HG02798 (cell line): ENCODE measurements around the gene CIDEC.

Experiments
- ATAC-seq: cut with Tn5 transposase; IDR thresholded peaks from one replicate; pipeline ENCODE4 v1.9.1; 2021; ENCODE audit warnings: mild to moderate bottlenecking; ENCODE audit not compliant: unreplicated experiment, poor library complexity

Gene CIDEC, protein sequence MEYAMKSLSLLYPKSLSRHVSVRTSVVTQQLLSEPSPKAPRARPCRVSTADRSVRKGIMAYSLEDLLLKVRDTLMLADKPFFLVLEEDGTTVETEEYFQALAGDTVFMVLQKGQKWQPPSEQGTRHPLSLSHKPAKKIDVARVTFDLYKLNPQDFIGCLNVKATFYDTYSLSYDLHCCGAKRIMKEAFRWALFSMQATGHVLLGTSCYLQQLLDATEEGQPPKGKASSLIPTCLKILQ

DNA sequence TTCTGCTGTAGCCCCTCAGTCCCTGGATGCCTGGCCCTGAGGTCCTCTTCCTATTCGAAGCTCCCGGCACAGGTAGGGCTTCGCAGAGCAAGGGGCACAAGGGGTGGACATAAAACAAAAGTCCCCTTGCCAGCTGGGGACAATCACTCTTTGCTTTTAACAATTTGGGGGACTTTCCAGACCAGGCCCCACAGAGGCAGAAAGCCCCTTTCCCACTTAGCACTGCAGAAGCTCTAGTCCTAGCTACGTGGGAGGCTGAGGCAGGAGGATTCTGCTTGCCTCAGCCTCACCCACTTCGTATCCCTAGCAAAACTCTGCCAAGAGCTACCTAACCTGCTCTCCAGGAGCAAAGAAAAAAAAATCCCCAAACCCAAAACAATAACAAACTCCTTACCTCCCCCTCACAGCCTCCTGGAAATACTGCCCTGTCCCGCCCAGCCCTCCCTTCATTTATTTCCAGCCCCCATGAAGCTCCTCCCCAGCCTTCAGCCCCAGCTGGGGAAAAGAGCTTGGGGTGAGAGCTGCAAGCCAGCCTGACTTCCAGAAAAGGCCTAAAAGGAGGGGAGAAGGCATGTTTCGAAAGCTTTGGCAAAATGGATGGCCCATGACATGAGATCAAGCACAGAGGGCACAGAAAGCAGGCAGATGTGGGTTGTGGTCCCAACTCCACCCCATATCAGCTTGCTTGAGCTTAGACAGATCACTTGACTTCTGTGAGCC is at the start of gene CIDEC:
CIDEC (minus strand) TSS at position 424 of the 720 bp plus-strand sequence. CDS start 1,767 bp downstream, outside the sequence.
- ATAC-seq, result no peak

DNA sequence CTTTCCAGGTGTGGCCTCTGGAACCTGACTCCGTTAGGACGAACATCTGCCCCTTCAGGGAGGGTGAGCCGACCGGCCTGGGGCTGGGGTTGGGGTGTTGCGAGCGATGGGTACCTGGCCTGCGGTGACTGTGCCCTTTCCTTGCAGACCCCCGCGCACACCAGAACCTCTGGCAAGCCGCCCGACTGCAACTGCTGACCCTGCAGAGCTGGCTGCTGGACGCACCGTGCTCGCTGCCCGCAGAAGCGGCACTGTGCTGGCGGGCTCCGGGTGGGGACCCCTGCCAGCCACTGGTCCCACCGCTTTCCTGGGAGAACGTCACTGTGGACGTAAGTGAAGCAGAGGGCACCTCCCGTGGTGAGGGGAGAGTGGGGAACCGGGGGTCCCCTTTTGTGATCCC is 48.1 kb upstream of the CIDEC start:
- ATAC-seq, result no peak

DNA sequence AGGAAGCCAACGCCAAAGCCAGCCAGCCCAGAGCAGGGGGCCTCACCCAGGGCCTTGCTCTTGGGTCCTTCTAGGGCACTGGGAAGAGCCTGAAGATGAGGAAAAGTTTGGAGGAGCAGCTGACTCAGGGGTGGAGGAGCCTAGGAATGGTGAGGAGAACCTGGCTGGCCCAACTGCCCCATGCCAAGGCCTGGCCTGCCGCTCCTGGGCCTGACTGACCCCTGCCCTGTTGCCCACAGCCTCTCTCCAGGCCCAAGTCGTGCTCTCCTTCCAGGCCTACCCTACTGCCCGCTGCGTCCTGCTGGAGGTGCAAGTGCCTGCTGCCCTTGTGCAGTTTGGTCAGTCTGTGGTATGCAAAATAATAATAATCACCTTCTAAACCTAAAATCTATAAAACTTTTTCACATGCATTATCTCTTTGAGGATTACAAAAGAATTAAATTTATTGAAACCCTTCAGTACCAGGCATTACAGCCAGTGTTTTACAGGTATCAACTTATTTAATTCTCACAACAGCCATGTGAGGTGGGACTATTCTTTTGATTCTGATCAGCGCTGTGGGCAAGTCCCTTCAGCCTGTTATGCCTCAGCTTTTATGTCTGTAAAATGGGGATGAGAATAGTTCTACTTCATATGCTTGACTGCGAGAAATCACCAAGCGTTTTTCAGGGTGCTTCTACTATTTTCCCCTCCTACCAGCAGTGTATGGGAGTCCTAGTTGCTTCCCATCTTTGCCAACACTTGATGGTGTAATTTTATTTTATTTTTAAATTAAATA is 38.4 kb upstream of the CIDEC start:
- no peak for ATAC-seq

DNA sequence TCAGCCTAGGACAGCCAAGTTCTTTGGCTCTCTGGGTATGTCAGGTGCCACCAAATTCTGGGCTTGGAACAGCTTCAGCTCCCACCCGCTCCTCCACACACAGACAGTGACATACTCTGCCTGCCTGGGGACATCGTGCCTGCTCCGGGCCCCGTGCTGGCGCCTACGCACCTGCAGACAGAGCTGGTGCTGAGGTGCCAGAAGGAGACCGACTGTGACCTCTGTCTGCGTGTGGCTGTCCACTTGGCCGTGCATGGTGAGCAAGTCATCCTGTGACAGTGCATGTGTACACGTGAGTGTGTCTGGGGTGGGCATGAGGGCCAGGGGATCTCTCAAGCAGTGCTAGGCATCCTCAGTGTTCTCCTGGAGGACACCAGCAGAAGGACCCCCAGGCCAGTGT is 37.8 kb upstream of the CIDEC start:
- no peak for ATAC-seq

DNA sequence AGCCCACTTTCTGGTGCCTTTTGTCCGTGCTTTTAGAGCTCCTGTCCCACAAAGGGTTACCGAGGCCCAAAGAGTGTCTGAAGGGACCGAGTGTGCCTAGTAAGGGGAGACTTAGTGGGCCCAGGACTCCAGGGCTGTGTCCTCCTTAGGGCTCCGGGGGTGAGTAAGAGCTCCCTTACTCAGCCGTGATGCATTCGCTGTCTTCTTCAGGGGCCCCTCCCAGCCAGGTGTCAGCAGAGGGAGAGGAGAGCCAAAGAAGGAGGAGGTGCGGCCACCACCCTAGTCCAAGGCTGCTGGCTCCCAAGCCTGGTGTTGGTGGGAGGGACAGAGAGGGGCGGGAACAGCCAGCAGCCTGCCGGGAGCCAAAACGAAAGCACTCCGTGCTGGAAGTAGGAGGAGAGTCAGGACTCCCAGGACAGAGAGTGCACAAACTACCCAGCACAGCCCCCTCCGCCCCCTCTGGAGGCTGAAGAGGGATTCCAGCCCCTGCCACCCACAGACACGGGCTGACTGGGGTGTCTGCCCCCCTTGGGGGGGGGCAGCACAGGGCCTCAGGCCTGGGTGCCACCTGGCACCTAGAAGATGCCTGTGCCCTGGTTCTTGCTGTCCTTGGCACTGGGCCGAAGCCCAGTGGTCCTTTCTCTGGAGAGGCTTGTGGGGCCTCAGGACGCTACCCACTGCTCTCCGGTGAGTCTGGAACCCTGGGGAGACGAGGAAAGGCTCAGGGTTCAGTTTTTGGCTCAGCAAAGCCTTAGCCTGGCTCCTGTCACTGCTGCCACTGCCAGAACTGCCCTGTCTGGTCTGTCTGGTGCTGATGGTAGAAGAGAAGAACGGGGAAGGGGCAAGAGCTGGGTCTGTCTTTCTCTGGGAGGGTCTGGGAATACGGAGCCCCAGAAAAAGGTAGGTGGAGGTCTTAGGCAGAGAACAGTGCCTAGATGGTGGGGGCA is 37.0 kb upstream of the CIDEC start, which contains the start of gene IL17RC:
IL17RC (plus strand) TSS at position 365 of the 947 bp plus-strand sequence; CDS start at position 583, 218 bp downstream.
- no peak for ATAC-seq

DNA sequence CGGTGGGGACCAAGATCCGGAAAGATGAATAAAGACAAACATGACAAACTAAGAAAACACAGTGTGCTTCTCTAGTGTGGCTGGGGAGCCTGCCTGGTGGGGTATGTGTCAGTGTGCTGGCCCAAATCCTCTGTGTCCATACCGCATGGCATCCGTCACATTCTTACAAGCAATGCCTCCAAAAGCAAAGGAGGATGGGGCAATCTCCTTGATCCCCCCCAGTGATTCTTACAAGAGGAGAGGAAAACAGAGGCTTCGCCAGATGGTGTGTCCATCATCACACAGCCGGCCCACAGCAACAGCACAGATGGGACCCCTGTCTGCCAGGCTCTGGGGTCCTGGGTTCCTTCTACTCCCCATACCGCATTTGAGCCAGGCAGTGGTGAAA is 36.3 kb upstream of the CIDEC start:
- ATAC-seq, result no peak

DNA sequence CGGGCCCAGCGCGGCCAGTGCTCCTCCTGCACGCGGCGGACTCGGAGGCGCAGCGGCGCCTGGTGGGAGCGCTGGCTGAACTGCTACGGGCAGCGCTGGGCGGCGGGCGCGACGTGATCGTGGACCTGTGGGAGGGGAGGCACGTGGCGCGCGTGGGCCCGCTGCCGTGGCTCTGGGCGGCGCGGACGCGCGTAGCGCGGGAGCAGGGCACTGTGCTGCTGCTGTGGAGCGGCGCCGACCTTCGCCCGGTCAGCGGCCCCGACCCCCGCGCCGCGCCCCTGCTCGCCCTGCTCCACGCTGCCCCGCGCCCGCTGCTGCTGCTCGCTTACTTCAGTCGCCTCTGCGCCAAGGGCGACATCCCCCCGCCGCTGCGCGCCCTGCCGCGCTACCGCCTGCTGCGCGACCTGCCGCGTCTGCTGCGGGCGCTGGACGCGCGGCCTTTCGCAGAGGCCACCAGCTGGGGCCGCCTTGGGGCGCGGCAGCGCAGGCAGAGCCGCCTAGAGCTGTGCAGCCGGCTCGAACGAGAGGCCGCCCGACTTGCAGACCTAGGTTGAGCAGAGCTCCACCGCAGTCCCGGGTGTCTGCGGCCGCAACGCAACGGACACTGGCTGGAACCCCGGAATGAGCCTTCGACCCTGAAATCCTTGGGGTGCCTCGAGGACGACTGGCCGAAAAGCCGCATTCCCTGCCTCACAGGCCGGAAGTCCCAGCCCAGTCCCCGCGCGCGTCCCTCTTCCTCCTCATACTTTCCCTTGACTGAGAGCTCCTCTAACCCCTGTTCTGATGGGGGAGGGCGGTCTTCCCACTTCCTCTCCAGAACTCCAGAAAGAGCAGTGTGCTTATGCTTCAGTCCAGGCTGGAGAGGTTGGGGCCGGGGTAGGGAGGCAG is 35.4 kb upstream of the CIDEC start:
- ATAC-seq, result peak; percentile 41

DNA sequence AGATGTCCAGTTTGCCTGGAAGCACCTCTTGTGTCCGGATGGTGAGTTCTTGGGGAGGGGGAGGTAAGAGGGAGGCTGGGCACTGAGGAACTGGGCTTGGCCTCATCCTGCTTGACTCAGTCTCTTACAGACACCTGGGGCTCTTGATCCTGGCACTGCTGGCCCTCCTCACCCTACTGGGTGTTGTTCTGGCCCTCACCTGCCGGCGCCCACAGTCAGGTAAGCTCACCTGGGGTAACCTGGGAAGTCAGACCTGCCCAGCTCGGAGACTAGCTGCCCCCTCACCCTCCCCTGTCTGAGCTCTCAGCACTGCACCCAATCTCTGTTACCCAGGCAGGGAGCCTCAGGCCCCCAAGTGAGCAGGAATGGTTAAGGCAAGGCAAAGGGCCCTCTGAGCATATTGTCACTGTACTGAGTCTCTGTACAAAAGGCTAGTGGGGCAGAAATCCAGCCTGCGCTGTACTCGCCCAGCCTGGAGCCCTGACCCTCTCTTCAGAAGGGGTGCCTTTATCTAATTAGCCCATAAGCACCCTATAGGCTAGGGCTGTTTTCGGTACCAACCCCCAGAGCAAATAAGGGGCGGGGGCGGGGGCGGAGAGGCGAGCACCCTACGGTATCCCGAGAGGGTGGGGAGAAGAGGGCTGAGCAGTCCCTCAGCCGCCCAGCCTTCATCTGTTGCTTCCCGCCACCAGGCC is 34.7 kb upstream of the CIDEC start:
- ATAC-seq, result no peak

DNA sequence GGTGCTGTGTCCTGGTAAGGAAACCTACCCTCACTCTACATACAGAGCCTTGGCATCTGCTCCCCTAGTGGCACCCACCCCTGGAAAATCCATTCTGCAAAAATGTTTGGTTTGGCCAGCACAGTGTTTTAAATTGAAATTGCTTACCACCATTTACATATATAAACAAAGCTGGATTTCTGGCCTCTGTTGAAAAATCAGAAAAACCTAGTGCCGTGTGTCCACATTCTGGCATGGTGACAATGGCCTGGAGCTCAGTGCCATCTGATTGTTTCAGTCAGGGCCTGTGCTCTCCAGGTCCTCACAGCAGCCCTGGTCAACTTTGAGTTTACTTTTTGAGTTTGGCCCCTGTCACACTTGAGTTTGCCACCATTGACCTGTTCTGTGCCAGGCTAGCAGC is 34.0 kb upstream of the CIDEC start:
- ATAC-seq, result no peak

DNA sequence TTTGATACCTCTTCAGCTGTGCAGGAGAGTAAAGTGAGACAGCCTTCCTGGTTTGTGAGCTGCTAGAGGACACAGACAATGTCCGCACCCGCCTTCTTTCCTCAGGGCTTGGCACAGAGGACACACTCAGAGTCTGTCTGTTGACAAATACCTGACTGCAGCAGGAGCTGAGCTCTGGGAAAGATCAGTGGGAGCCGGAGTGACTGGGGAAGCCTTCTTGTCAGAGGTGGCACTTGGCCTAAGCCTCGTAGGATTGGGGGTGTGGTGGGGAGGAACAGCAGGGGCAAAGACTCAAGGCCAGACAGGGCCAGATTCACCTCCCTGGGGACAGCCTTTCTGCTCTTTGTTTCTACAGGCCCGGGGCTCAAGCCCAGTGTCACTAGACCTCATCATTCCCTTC is 33.5 kb upstream of the CIDEC start:
- no peak for ATAC-seq

DNA sequence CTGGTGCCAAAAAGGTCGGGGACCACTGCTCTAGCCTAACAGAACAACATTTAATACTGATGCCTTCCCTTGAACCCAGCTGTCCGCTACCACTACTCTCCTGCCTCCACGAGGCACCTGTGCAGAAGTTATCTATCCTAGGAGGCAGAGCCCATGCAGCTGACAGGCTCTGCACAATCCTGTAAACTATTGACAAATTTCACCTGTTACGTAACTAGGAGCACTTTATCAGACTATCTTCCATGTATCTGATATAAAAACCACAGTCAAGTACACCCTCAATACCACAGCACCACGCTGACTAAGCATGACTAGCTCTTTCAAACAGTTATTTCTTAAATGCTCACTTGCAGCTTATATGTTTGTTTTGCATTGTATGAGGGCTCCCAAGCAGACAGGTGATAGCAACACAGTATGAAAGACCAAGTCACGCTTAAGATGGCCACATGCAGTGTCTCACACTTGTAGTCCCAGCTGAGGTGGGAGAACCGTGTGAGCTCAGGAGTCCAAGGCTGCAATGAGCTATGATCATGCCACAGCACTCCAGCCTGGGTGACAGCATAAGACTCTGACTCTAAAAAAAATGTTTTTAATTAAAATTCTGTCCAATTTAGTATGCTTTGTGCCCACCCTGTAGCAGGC is 32.4 kb upstream of the CIDEC start:
- ATAC-seq, result no peak

DNA sequence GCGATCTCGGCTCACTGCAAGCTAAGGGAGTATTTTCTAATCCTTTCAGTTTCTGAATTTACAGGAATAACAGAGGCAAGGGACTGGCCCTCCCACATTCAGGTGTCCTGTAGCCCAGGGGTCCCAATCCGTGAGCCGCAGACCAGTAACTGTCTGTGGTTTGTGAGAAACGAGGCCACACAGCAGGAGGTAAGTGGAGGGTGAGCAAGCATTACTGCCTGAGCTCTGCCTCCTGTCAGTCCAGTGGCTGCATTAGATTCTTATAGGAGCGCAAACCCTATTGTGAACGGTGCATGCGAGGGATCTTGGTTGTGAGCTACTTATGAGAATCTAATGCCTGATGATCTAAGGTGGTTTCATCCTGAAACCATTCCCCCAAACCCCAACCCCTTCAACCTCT is 31.8 kb upstream of the CIDEC start:
- no peak for ATAC-seq

DNA sequence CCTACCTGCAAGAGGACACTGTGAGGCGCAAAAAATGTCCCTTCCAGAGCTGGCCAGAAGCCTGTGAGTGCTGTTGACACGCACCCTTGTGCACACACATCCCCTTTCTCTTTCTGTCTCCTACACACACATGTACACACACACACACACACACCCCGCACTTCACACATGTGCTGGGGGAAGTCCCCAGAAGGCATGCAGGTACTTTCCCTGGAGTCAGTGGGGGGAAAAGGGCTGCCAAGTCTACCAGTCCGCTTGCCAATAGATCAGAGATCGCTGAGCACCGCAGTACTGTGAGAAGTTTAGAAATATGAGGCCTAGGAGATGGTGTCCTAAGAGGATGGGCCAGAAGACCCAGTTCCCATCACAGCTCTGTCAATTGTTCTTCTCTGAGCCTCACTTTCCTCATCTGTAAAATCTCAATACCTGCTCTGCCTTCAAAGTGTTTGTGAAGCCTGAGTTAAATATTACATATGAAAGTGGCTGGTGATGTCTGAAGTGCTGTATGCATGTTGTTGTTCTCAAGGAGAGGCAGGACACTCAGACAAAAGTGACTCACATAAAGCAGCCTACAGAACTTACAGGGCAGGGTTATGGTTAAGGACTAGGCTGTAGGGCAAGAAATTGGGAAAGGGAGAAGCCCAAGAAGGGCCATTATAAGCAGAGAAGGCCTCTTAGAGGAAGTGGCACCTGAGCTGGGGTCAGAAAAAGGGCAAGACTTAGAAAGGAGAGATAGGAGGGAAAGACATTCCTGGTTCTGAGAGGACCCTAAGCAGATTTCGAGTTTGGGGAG is 29.4 kb upstream of the CIDEC start:
- ATAC-seq, result no peak

DNA sequence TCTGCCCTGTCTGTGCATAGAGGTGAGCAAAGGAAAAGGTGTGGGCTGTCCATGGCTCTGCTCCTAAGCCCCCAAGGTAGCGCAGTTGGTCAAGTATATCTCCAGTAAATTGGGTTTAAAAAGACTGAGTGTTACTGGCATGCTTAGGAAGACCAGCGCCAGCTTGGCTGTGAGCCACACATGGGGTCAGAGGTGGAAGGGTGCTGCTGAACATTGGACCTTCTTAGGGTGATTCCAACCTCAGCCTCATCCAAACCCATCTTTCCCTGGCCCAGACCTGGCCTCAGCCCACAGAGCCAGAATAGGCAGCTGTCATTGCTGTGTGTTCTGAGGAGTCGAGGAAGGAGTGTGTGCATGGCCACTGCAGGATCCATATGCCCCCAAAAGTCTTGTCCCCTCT is 28.2 kb upstream of the CIDEC start:
- ATAC-seq, result no peak

DNA sequence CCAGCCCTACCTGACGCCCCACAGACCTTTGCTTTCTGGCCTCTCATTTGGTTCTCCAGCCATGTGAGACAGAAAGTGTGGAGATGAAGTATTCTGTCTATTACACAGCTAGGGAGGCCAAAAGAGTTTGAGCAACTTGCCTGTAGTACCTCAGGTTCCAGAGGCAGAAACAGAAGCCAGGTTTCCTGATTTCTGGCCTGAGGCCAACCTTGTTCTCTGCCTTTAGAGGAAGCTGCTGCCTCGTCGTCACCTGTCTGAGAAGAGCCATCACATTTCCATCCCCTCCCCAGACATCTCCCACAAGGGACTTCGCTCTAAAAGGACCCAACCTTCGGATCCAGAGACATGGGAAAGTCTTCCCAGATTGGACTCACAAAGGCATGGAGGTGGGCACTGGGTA is 26.4 kb upstream of the CIDEC start:
- no peak for ATAC-seq

DNA sequence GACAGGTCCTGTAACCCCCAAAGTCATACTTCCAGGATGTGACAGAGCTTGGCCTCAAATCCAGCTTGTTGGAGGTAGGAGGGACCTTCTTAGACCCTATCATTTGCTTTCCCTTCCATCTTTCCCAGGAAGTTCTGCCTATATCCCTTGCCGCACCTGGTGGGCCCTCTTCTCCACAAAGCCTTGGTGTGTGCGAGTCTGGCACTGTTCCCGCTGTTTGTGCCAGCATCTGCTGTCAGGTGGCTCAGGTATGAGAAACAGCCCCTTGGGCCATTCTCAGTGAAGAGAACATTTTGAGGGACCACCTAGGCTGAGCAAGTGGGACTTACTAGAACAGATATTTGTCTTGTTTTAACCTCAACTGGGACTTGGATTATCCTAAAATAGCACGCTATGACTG is 23.9 kb upstream of the CIDEC start:
- ATAC-seq, result no peak

DNA sequence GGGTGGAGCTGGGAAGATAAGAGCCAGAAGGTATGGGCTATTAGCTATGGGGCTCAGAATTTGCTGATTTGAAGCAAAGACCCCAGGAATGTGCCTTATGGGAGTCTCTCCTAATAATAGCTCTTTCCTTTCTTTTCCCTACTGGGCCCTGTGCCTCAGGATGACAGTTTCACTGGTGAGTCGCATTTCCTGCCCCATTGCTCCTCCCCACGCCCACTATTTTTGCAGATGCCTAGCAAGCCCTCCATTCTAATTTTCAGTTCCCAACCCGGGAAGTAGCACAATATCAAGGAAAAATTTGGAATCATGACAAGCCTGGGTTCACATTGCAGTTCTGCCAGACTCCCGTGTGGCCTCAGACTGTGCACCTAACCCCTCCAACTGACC is 23.2 kb upstream of the CIDEC start:
- ATAC-seq, result no peak
